Adrenal gland (tissue), 5 donors: ENCODE data around the gene UQCR10.

Experiments used
- CTCF ChIP-seq, 6 experiments: fragments of 450-650 bp in 4 of 6; fragments of 200-600 bp in 2 of 6; sonication (generic) in 1 of 6; IDR thresholded peaks; 1 replicate in 5 of 6; 2 replicates in 1 of 6; pipeline versions ENCODE4 v1.5.1 to v1.8.0; 2016 to 2021; ENCODE audit warnings: antibody characterized with exemption in 6 of 6, mild to moderate bottlenecking in 2 of 6, moderate library complexity in 1 of 6
- POLR2A ChIP-seq, 2 donors: fragments of 450-650 bp; IDR thresholded peaks; one replicate each; pipeline ENCODE4 v1.6.1; 2017; ENCODE audit warnings: antibody characterized with exemption in 2 of 2, mild to moderate bottlenecking in 2 of 2, moderate library complexity in 1 of 2
- donor health status: DM: no; HTN: no; CAD: no.

GRCh38 chr22:29798801-29799200 is 31.6 kb downstream of the UQCR10 start:
- TF ChIP-seq CTCF (IDR thresholded peaks at IDR 0.05) (no peak), POLR2A (IDR thresholded peaks at IDR 0.05) (no peak)
